ENCODE measurements around the gene TOR3A.
"Not testable (repeated sequence)": the region's sequence is repeated elsewhere in the genome, so short reads cannot be mapped to it uniquely, and the experiment has no call there.

DNA sequence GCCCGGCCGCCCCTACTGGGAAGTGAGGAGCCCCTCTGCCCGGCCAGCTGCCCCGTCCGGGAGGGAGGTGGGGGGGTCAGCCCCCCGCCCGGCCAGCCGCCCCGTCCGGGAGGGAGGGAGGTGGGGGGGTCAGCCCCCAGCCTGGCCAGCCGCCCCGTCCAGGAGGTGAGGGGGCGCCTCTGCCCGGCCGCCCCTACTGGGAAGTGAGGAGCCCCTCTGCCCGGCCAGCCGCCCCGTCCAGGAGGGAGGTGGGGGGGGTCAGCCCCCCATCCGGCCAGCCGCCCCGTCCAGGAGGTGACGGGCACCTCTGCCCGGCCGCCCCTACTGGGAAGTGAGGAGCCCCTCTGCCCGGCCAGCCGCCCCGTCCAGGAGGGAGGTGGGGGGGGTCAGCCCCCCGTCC, 53.8 kb downstream of the TOR3A start:
- not testable (repeated sequence) for TF ChIP-seq SRF (IDR thresholded peaks at IDR 0.05; ENCODE audit: low read depth in 2 of 2, low read length in 2 of 2); CREB1 (IDR thresholded peaks at IDR 0.05; ENCODE audit: low read depth); KLF5 (IDR thresholded peaks at IDR 0.05; ENCODE audit: partially characterized antibody); POLR2A (IDR thresholded peaks at IDR 0.05; ENCODE audit: low read depth, low read length); SPI1 (IDR thresholded peaks at IDR 0.05; ENCODE audit: borderline replicate concordance, insufficient read depth, low read depth, low read length); LARP7 (IDR thresholded peaks at IDR 0.05); EGR1 (IDR thresholded peaks at IDR 0.05; ENCODE audit: borderline replicate concordance in 1 of 2, low read depth in 2 of 2, low read length in 2 of 2)
- TF ChIP-seq, protein P1, sequence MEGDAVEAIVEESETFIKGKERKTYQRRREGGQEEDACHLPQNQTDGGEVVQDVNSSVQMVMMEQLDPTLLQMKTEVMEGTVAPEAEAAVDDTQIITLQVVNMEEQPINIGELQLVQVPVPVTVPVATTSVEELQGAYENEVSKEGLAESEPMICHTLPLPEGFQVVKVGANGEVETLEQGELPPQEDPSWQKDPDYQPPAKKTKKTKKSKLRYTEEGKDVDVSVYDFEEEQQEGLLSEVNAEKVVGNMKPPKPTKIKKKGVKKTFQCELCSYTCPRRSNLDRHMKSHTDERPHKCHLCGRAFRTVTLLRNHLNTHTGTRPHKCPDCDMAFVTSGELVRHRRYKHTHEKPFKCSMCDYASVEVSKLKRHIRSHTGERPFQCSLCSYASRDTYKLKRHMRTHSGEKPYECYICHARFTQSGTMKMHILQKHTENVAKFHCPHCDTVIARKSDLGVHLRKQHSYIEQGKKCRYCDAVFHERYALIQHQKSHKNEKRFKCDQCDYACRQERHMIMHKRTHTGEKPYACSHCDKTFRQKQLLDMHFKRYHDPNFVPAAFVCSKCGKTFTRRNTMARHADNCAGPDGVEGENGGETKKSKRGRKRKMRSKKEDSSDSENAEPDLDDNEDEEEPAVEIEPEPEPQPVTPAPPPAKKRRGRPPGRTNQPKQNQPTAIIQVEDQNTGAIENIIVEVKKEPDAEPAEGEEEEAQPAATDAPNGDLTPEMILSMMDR (IDR thresholded peaks at IDR 0.05 in 2 of 3, conservative IDR thresholded peaks at IDR 0.05 in 1 of 3; ENCODE audit: control insufficient read depth in 2 of 3, extremely low read depth in 1 of 3, insufficient read depth in 1 of 3, low read depth in 3 of 3, low read length in 3 of 3) = not testable (repeated sequence)
